ENCODE measurements around the gene TRIP10. TPM values are rescaled to one million over a fixed set of nuclear protein-coding genes. Genes with fewer than 3 reads are reported as not detected.
"Not testable (repeated sequence)": the region's sequence is repeated elsewhere in the genome, so short reads cannot be mapped to it uniquely, and the experiment has no call there.

Gene TRIP10
- total RNA-seq: 21.7 and 25.0 TPM in 2 replicates

GRCh38 chr19:6739390-6739882, at the start of gene TRIP10:
Gene TRIP10 (plus strand): TSS chr19:6739680. CDS start chr19:6739762, 82 bp downstream.
- peak in 1 of 2 donors; percentile 84 for DNase-seq (ENCODE audit: low read depth in 2 of 2)

- no peak for DNase-seq (ENCODE audit: low read depth in 2 of 2)
Observed at GRCh38 chr19:6690160-6690885, 49.2 kb upstream of the TRIP10 start.

GRCh38 chr19:6691342-6691741, 48.1 kb upstream of the TRIP10 start:
- no peak for DNase-seq (ENCODE audit: low read depth in 2 of 2)

- DNase-seq (ENCODE audit: low read depth in 2 of 2): no peak
Observed at GRCh38 chr19:6692027-6692426, 47.5 kb upstream of the TRIP10 start.

- no peak for DNase-seq (ENCODE audit: low read depth in 2 of 2)
Observed at GRCh38 chr19:6693056-6693471, 46.4 kb upstream of the TRIP10 start.

GRCh38 chr19:6693681-6694080, 45.8 kb upstream of the TRIP10 start:
- DNase-seq (ENCODE audit: low read depth in 2 of 2): no peak

GRCh38 chr19:6694147-6694815, 45.2 kb upstream of the TRIP10 start:
- DNase-seq (ENCODE audit: low read depth in 2 of 2): no peak

GRCh38 chr19:6696239-6696820, 43.1 kb upstream of the TRIP10 start:
- DNase-seq (ENCODE audit: low read depth in 2 of 2): no peak

- DNase-seq (ENCODE audit: low read depth in 2 of 2): no peak
Observed at GRCh38 chr19:6697291-6697690, 42.2 kb upstream of the TRIP10 start.

GRCh38 chr19:6699935-6700334, 39.5 kb upstream of the TRIP10 start:
- DNase-seq (ENCODE audit: low read depth in 2 of 2): no peak

- DNase-seq (ENCODE audit: low read depth in 2 of 2): no peak
Observed at GRCh38 chr19:6700586-6701316, 38.7 kb upstream of the TRIP10 start.

GRCh38 chr19:6705931-6706632, 33.4 kb upstream of the TRIP10 start:
- DNase-seq (ENCODE audit: low read depth in 2 of 2): no peak

- DNase-seq (ENCODE audit: low read depth in 2 of 2): no peak
Observed at GRCh38 chr19:6706633-6706958, 32.9 kb upstream of the TRIP10 start.

- no peak for DNase-seq (ENCODE audit: low read depth in 2 of 2)
Observed at GRCh38 chr19:6707011-6707657, 32.3 kb upstream of the TRIP10 start.

- DNase-seq (ENCODE audit: low read depth in 2 of 2): no peak
Observed at GRCh38 chr19:6707658-6708018, 31.8 kb upstream of the TRIP10 start.

- no peak for DNase-seq (ENCODE audit: low read depth in 2 of 2)
Observed at GRCh38 chr19:6708346-6708745, 31.1 kb upstream of the TRIP10 start.

GRCh38 chr19:6708913-6709312, 30.6 kb upstream of the TRIP10 start:
- not testable (repeated sequence) for DNase-seq (ENCODE audit: low read depth in 2 of 2)

- DNase-seq (ENCODE audit: low read depth in 2 of 2): no peak
Observed at GRCh38 chr19:6709549-6709948, 29.9 kb upstream of the TRIP10 start.

- no peak for DNase-seq (ENCODE audit: low read depth in 2 of 2)
Observed at GRCh38 chr19:6710273-6711077, 29.0 kb upstream of the TRIP10 start.

GRCh38 chr19:6711078-6711361, 28.5 kb upstream of the TRIP10 start:
- DNase-seq (ENCODE audit: low read depth in 2 of 2): no peak
